ENCODE measurements around the gene SIRPB2.
A peak's percentile ranks its signal among the peaks of the same experiment; 100 is the strongest.
"Not testable (repeated sequence)": the region's sequence is repeated elsewhere in the genome, so short reads cannot be mapped to it uniquely, and the experiment has no call there.

SIRPB2 gene

DNA sequence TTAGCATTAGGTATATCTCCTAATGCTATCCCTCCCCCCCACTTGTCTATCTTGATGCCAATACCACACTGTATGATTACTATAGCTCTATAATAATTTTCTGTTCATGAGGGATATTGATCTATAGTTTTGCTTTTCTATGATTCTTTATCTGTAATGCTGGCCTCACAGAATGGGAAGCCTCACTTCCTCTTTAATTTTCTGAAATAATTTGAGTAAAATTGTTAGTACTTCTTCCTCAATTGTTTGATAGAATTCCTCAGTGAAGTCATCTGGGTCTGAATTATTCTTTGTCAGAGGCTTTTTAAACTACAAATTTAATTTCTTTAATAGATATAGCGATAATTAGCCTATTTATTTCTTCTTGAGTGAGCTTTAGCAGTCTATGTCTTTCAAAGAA, 35.1 kb upstream of the SIRPB2 start:
- DNase-seq (ENCODE audit: insufficient read length), result no peak
- no peak for TF ChIP-seq POLR2AphosphoS5 (IDR thresholded peaks at IDR 0.05; ENCODE audit: low read depth, low read length)
- TF ChIP-seq TAF1 (IDR thresholded peaks at IDR 0.05; ENCODE audit: borderline replicate concordance, low read depth, low read length), result no peak
- no peak for TF ChIP-seq POLR2A (IDR thresholded peaks at IDR 0.05; ENCODE audit: low read depth, low read length)
- FAIRE-seq, result no peak

- DNase-seq (ENCODE audit: insufficient read length) (no peak), FAIRE-seq (no peak)
- no peak for TF ChIP-seq TAF1 (IDR thresholded peaks at IDR 0.05; ENCODE audit: borderline replicate concordance, low read depth, low read length)
- TF ChIP-seq POLR2A (IDR thresholded peaks at IDR 0.05; ENCODE audit: low read depth, low read length), result no peak
- no peak for TF ChIP-seq POLR2AphosphoS5 (IDR thresholded peaks at IDR 0.05; ENCODE audit: low read depth, low read length)
Observed at GRCh38 chr20:1524004-1524403, 32.8 kb upstream of the SIRPB2 start.

- FAIRE-seq (no peak), DNase-seq (ENCODE audit: insufficient read length) (no peak)
- no peak for TF ChIP-seq POLR2A (IDR thresholded peaks at IDR 0.05; ENCODE audit: low read depth, low read length)
- TF ChIP-seq TAF1 (IDR thresholded peaks at IDR 0.05; ENCODE audit: borderline replicate concordance, low read depth, low read length), result no peak
- TF ChIP-seq POLR2AphosphoS5 (IDR thresholded peaks at IDR 0.05; ENCODE audit: low read depth, low read length), result no peak
Observed at GRCh38 chr20:1517010-1517409, 25.8 kb upstream of the SIRPB2 start.

DNA sequence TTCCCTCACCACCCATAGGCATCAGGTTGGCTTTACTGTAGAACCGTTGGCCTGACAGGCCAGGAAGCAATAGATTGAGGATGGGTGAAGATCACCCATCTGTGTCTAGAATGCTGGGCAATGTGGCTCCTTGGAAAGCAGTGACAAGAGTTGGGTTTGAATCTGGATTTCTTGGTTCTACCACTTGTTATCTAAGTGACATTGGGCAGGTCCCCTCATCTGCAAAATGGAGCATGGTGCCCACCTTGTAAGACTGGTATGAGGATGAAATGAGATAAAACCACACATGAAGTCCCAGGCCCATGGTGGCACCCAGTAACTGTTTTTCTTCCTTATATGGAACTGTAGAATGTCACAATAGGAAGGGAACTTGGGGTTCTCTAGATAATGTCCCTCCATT, 22.6 kb upstream of the SIRPB2 start:
- FAIRE-seq (no peak), DNase-seq (ENCODE audit: insufficient read length) (no peak)
- TF ChIP-seq TAF1 (IDR thresholded peaks at IDR 0.05; ENCODE audit: borderline replicate concordance, low read depth, low read length) (no peak), POLR2AphosphoS5 (IDR thresholded peaks at IDR 0.05; ENCODE audit: low read depth, low read length) (no peak), POLR2A (IDR thresholded peaks at IDR 0.05; ENCODE audit: low read depth, low read length) (no peak)

DNA sequence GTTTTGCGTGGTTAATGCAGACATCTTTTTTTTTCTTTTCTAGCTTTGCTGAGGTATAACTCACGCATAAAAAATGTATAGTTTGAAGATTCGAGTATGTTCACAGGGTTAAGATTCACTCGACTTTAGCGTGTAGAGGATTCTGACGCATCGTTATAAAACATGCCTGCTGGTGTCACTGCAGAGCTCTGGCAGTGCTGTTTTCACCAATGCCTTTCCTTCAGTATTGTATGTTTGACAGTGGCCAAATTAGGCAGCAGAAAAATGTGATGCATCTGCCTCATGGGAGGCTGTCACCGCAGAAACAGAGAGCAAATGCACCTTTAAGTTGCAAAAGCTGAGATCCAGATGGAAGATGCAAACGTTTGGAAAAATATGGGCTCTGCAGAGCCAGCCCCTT, 18.0 kb upstream of the SIRPB2 start:
- no peak for DNase-seq (ENCODE audit: insufficient read length)
- no peak for TF ChIP-seq POLR2AphosphoS5 (IDR thresholded peaks at IDR 0.05; ENCODE audit: low read depth, low read length)
- TF ChIP-seq POLR2A (IDR thresholded peaks at IDR 0.05; ENCODE audit: low read depth, low read length), result no peak
- no peak for TF ChIP-seq TAF1 (IDR thresholded peaks at IDR 0.05; ENCODE audit: borderline replicate concordance, low read depth, low read length)
- FAIRE-seq, result peak; percentile 21

DNA sequence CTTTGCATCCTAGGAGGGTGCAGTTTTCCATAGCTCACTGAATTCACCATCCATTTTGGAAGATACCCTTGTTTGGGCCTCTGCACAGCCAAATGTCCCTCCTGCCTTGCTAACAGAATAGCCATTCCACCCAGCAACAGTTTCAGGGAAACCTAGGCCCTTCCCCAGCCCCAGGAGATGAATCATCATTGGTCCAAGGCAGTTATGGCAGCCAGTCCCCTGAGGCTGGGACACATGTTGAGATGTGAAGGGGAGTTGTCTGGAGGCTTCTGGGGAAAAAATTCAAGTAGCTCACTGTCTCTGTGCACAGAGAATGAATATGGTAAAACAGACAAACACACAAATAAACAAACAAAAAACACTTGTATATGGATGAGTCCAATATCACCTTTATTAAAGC, 17.4 kb upstream of the SIRPB2 start:
- no peak for TF ChIP-seq POLR2A (IDR thresholded peaks at IDR 0.05; ENCODE audit: low read depth, low read length)
- no peak for TF ChIP-seq TAF1 (IDR thresholded peaks at IDR 0.05; ENCODE audit: borderline replicate concordance, low read depth, low read length)
- no peak for TF ChIP-seq POLR2AphosphoS5 (IDR thresholded peaks at IDR 0.05; ENCODE audit: low read depth, low read length)
- FAIRE-seq (no peak), DNase-seq (ENCODE audit: insufficient read length) (no peak)

DNA sequence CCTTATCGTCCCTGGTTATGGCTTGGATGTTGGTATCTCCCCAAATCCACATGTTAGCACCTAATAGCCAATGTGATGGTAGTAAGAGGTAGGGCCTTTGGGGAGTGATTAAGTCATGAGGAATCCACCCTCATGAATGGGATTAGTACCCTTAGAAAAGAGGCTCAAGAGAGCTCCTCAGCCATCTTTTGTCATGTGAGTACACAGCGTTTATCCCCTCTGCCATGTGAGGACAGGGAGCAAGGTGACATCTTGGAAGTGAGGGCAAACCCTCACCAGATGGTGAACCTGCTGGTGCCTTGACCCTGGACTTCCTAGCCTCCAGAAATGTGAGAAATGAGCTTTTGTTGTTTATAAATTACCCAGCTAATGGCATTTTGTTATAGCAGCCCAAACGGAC, 16.1 kb upstream of the SIRPB2 start:
- TF ChIP-seq POLR2A (IDR thresholded peaks at IDR 0.05; ENCODE audit: low read depth, low read length) (no peak), TAF1 (IDR thresholded peaks at IDR 0.05; ENCODE audit: borderline replicate concordance, low read depth, low read length) (no peak), POLR2AphosphoS5 (IDR thresholded peaks at IDR 0.05; ENCODE audit: low read depth, low read length) (no peak)
- FAIRE-seq, result no peak
- no peak for DNase-seq (ENCODE audit: insufficient read length)

GRCh38 chr20:1505871-1506270, 14.7 kb upstream of the SIRPB2 start:
- no peak for FAIRE-seq
- no peak for TF ChIP-seq TAF1 (IDR thresholded peaks at IDR 0.05; ENCODE audit: borderline replicate concordance, low read depth, low read length)
- no peak for TF ChIP-seq POLR2A (IDR thresholded peaks at IDR 0.05; ENCODE audit: low read depth, low read length)
- TF ChIP-seq POLR2AphosphoS5 (IDR thresholded peaks at IDR 0.05; ENCODE audit: low read depth, low read length), result no peak
- no peak for DNase-seq (ENCODE audit: insufficient read length)

GRCh38 chr20:1505361-1505760, 14.1 kb upstream of the SIRPB2 start:
- FAIRE-seq (no peak), DNase-seq (ENCODE audit: insufficient read length) (no peak)
- TF ChIP-seq POLR2AphosphoS5 (IDR thresholded peaks at IDR 0.05; ENCODE audit: low read depth, low read length) (no peak), POLR2A (IDR thresholded peaks at IDR 0.05; ENCODE audit: low read depth, low read length) (no peak), TAF1 (IDR thresholded peaks at IDR 0.05; ENCODE audit: borderline replicate concordance, low read depth, low read length) (no peak)

DNA sequence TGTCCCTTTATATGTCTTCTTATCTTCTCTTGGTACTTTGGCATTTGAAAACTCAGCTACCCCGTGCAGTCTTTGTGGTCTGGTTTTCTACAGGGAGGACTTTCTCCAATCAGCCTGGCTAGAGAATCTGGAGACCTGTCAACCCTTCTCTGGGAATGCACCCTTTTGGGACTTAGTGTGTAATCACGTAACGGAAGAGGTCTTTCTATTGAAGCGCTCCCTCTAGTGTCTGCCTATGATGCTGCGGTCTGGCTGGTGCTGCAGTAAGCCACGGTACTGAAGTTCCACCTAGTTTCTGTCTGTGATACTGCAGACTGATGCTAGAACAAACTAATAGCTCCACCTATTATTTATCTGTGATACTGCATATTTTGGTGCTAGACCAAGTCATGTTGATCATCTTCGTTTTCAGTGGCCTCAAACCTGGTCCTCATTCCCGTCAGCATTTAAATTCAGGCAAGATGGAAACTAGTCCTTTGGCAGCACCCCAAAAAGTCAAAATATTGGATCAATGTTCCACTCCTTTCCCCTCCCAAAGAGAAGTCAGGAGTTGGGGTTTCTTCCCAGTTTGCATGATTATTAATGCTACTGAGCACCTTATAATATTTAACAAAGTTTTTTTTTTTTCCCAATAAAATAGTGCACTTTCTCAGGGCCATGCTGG, 12.5 kb upstream of the SIRPB2 start:
- no peak for TF ChIP-seq TAF1 (IDR thresholded peaks at IDR 0.05; ENCODE audit: borderline replicate concordance, low read depth, low read length)
- TF ChIP-seq POLR2A (IDR thresholded peaks at IDR 0.05; ENCODE audit: low read depth, low read length), result no peak
- no peak for TF ChIP-seq POLR2AphosphoS5 (IDR thresholded peaks at IDR 0.05; ENCODE audit: low read depth, low read length)
- peak; percentile 28 for DNase-seq (ENCODE audit: insufficient read length)
- FAIRE-seq, result peak; percentile 92

GRCh38 chr20:1500496-1500895, 9.3 kb upstream of the SIRPB2 start:
- no peak for FAIRE-seq
- TF ChIP-seq TAF1 (IDR thresholded peaks at IDR 0.05; ENCODE audit: borderline replicate concordance, low read depth, low read length) (no peak), POLR2AphosphoS5 (IDR thresholded peaks at IDR 0.05; ENCODE audit: low read depth, low read length) (no peak), POLR2A (IDR thresholded peaks at IDR 0.05; ENCODE audit: low read depth, low read length) (no peak)
- DNase-seq (ENCODE audit: insufficient read length), result no peak

DNA sequence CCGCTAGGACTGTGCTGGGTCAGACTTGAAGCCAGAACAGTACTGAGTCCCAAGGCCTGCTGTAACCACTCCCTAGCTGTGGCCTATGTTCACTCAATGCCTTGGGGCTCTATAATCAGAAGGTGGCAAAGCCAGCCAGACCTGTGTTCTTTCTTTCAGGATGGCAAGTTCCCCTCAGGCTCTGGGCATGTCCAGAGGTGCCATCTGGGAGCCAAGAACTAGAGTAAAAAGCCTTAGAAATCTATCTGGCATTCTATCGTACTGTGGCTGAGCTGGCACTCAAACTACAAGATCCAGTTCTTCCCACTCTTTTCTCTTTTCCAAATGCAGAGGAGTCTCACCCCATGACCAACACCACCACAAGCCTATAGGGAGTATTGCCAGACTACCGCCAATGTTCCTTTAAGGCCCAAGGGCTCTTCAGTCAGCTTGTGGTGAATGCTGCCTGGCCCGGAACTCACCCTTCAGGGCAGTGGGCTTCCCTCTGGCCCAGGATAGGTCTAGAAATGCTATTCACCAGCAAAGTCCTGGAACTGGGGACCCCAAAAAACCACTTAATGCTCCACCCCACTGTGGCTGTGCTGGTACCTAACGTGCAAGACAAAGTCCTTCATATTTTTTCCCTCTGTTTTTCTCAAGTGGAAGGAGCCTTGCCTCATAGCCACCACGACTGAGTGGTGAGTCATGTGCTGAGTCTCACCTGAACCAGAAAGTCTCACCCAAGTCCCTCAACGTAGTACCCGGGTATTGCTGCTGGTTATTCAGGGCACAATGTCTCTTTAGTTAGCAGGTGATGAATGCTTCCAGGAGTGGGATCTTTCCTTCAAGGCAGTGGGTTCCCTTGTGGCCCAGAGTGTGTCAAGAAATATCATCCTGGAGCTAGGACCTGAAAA, 8.6 kb upstream of the SIRPB2 start:
- no peak for DNase-seq (ENCODE audit: insufficient read length)
- FAIRE-seq, result no peak
- TF ChIP-seq POLR2A (IDR thresholded peaks at IDR 0.05; ENCODE audit: low read depth, low read length) (no peak), TAF1 (IDR thresholded peaks at IDR 0.05; ENCODE audit: borderline replicate concordance, low read depth, low read length) (no peak), POLR2AphosphoS5 (IDR thresholded peaks at IDR 0.05; ENCODE audit: low read depth, low read length) (no peak)

GRCh38 chr20:1497371-1497770, 6.2 kb upstream of the SIRPB2 start:
- FAIRE-seq; DNase-seq (ENCODE audit: insufficient read length): not testable (repeated sequence)

Measured in GM12892 (cell line).